Measurements from ENCODE around the gene AUTS2.

AUTS2 gene

GRCh38 chr7:70657989-70658632, 1059.8 kb downstream of the AUTS2 start:
- DNase-seq (ENCODE audit: low read depth) = no peak
- TF ChIP-seq CTCF (IDR thresholded peaks at IDR 0.05; ENCODE audit: low read depth, low read length, missing control alignments) = no peak
- in situ Hi-C loops (cut with HindIII; ENCODE audit: low sequenced_read_pairs) = no loop called here
- no peak overlapping the region for H3K4me3 ChIP-seq (ENCODE audit: low read depth, low read length)

- in situ Hi-C loops (cut with HindIII; ENCODE audit: low sequenced_read_pairs) = no loop called here
- H3K4me3 ChIP-seq (ENCODE audit: low read depth, low read length) = no peak overlapping the region
- no peak for TF ChIP-seq CTCF (IDR thresholded peaks at IDR 0.05; ENCODE audit: low read depth, low read length, missing control alignments)
- no peak for DNase-seq (ENCODE audit: low read depth)
Measured at GRCh38 chr7:70659263-70659662, 1061.0 kb downstream of the AUTS2 start.

- in situ Hi-C loops (cut with HindIII; ENCODE audit: low sequenced_read_pairs) = no loop called here
- no peak overlapping the region for H3K4me3 ChIP-seq (ENCODE audit: low read depth, low read length)
- no peak for DNase-seq (ENCODE audit: low read depth)
- no peak for TF ChIP-seq CTCF (IDR thresholded peaks at IDR 0.05; ENCODE audit: low read depth, low read length, missing control alignments)
Measured at GRCh38 chr7:70660154-70660818, 1062.0 kb downstream of the AUTS2 start.

- no peak for DNase-seq (ENCODE audit: low read depth)
- in situ Hi-C loops (cut with HindIII; ENCODE audit: low sequenced_read_pairs) = no loop called here
- TF ChIP-seq CTCF (IDR thresholded peaks at IDR 0.05; ENCODE audit: low read depth, low read length, missing control alignments) = no peak
- no peak overlapping the region for H3K4me3 ChIP-seq (ENCODE audit: low read depth, low read length)
Measured at GRCh38 chr7:70660819-70661191, 1062.5 kb downstream of the AUTS2 start.

GRCh38 chr7:70663680-70664079, 1065.4 kb downstream of the AUTS2 start:
- in situ Hi-C loops (cut with HindIII; ENCODE audit: low sequenced_read_pairs) = no loop called here
- no peak for DNase-seq (ENCODE audit: low read depth)
- TF ChIP-seq CTCF (IDR thresholded peaks at IDR 0.05; ENCODE audit: low read depth, low read length, missing control alignments) = no peak
- H3K4me3 ChIP-seq (ENCODE audit: low read depth, low read length) = no peak overlapping the region

GRCh38 chr7:70665997-70666396, 1067.7 kb downstream of the AUTS2 start:
- no peak overlapping the region for H3K4me3 ChIP-seq (ENCODE audit: low read depth, low read length)
- no peak for DNase-seq (ENCODE audit: low read depth)
- in situ Hi-C loops (cut with HindIII; ENCODE audit: low sequenced_read_pairs) = no loop called here
- no peak for TF ChIP-seq CTCF (IDR thresholded peaks at IDR 0.05; ENCODE audit: low read depth, low read length, missing control alignments)
